Left ventricle myocardium inferior (tissue), 1 donor: ENCODE measurements around the gene PTPN6. TPM values are rescaled to one million over a fixed set of nuclear protein-coding genes. Genes with fewer than 3 reads are reported as not detected.

ENCODE experiments used
- DNase-seq: peaks from one replicate; pipeline ENCODE4 v3.0.0-alpha.2; 2020
- H3K27ac ChIP-seq: fragments of 200-600 bp; replicated peaks from 2 replicates; pipeline ENCODE4 v1.8.0; 2021
- H3K27me3 ChIP-seq: fragments of 200-600 bp; 2 replicates; pipeline ENCODE4 v1.8.0; 2021; ENCODE audit warnings: low read depth
- H3K36me3 ChIP-seq: fragments of 200-600 bp; 2 replicates; pipeline ENCODE4 v1.8.0; 2021
- H3K4me1 ChIP-seq: fragments of 200-600 bp; 2 replicates; pipeline ENCODE4 v1.8.0; 2021
- H3K4me3 ChIP-seq: fragments of 200-600 bp; 2 replicates; pipeline ENCODE4 v1.8.0; 2021; ENCODE audit warnings: mild to moderate bottlenecking, moderate library complexity
- H3K9me3 ChIP-seq: fragments of 200-600 bp; replicated peaks from 2 replicates; pipeline ENCODE4 v1.8.0; 2021
- CTCF ChIP-seq: fragments of 200-600 bp; IDR thresholded peaks from 2 replicates; pipeline ENCODE4 v1.8.0; 2021; ENCODE audit warnings: antibody characterized with exemption, mild to moderate bottlenecking, borderline replicate concordance
- intact Hi-C: fragments of 100-400 bp; cut with micrococcal nuclease; formaldehyde crosslinking; loops from one replicate; pipeline ENCODE4 v1.11.0; 2022
- total RNA-seq: library from RNA; stranded (reverse); fragmentation: NEBNext Ultra II Directional; extraction: Animal tissue kit (Norgen Biotek cat#: 25700); gene quantifications from one replicate; pipeline ENCODE4 v1.2.1, GENCODE V29; 2021
- donor health status: DM: no; HTN: yes; CAD: no; lungs with severe emphysema.

PTPN6 gene
- total RNA-seq, 1 donor from 2014 or later = 6.7 TPM

GRCh38 chr12:6921996-6922946 is 28.9 kb upstream of the PTPN6 start:
- Histone ChIP-seq H3K4me1 (peaks cover 34% of the 10 kb centered on the region), H3K36me3 (no peaks in the 10 kb centered on the region), H3K27me3 (no peaks in the 10 kb centered on the region), H3K27ac (no peak overlapping the region), H3K4me3 (no peak overlapping the region), H3K9me3 (no peaks in the 10 kb centered on the region)
- no peak for DNase-seq
- TF ChIP-seq CTCF = no peak
- intact Hi-C loops = no loop called here

GRCh38 chr12:6923003-6923732 is 28.0 kb upstream of the PTPN6 start:
- no peak overlapping the region for H3K4me3 ChIP-seq
- intact Hi-C loops = no loop called here
- DNase-seq = no peak
- no peaks in the 10 kb centered on the region for H3K9me3 ChIP-seq
- H3K36me3 ChIP-seq = no peaks in the 10 kb centered on the region
- TF ChIP-seq CTCF = no peak
- peaks cover 37% of the 10 kb centered on the region for H3K4me1 ChIP-seq
- H3K27me3 ChIP-seq = no peaks in the 10 kb centered on the region
- H3K27ac ChIP-seq = no peak overlapping the region

GRCh38 chr12:6923851-6924250 is 27.3 kb upstream of the PTPN6 start:
- H3K9me3 ChIP-seq = no peaks in the 10 kb centered on the region
- no peaks in the 10 kb centered on the region for H3K27me3 ChIP-seq
- intact Hi-C loops = no loop called here
- H3K4me1 ChIP-seq = peaks cover 44% of the 10 kb centered on the region
- peak overlapping the region; percentile 97 for H3K27ac ChIP-seq
- no peak overlapping the region for H3K4me3 ChIP-seq
- TF ChIP-seq CTCF = no peak
- H3K36me3 ChIP-seq = no peaks in the 10 kb centered on the region
- no peak for DNase-seq

- Histone ChIP-seq H3K27ac (peak overlapping the region; percentile 97), H3K27me3 (no peaks in the 10 kb centered on the region), H3K4me1 (peaks cover 57% of the 10 kb centered on the region), H3K36me3 (no peaks in the 10 kb centered on the region), H3K9me3 (no peaks in the 10 kb centered on the region), H3K4me3 (peak overlapping the region; percentile 92)
- no peak for DNase-seq
- intact Hi-C loops = no loop called here
- TF ChIP-seq CTCF = no peak
Measured at GRCh38 chr12:6925239-6925539, 26.0 kb upstream of the PTPN6 start.

GRCh38 chr12:6925540-6926279 is 25.4 kb upstream of the PTPN6 start:
- Histone ChIP-seq H3K27ac (peak overlapping the region; percentile 97), H3K27me3 (no peaks in the 10 kb centered on the region), H3K36me3 (no peaks in the 10 kb centered on the region), H3K9me3 (no peaks in the 10 kb centered on the region), H3K4me3 (peak overlapping the region; percentile 92), H3K4me1 (peaks cover 62% of the 10 kb centered on the region)
- intact Hi-C loops = no loop called here
- peak; percentile 73 for DNase-seq
- TF ChIP-seq CTCF = peak; percentile 22
